HG03469 (cell line): ENCODE results near the gene EXOC3L4.
"Not testable (repeated sequence)": the region's sequence is repeated elsewhere in the genome, so short reads cannot be mapped to it uniquely, and the experiment has no call there.

Experiments
- ATAC-seq: cut with Tn5 transposase; IDR thresholded peaks from one replicate; pipeline ENCODE4 v1.9.1; 2021; ENCODE audit warnings: mild to moderate bottlenecking, moderate library complexity, moderate number of reproducible peaks; ENCODE audit not compliant: unreplicated experiment

The EXOC3L4 gene

DNA sequence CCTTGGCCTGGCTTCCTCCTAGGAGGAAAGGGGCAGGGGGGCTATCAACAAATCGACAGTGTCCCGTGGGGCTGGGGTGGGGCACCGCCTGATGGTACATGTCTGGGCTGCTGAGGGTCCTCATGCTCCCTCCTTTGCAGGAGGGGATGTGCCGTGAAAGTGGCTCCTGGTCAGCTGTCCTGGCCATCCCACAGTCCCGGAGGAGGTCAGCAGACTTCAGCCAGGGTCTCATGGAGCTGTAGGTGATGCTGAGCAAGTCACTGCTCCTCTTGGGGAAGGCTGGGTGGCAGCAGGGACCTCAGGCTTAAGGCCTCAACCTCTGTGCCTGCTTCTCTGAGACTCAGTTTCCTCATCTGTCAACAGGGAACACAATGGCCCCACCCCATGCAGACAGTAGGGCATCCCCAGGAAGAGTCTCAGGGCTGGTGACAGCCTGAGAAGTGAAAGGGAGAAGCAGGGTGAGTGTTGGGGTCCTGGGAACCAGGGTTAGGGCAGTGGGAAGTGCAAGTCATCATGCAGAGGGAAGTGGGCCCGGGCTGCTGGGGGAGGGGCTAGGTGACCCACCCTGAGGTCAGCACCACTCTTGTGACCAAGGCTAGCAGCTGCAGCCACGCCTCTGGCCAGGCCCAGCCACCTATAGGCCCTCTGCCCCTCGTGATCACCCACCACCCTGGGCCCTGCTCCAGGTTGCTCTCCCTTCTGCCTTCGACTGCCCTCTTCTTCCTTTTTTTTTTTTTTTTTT lies 24.3 kb downstream of the EXOC3L4 start:
- ATAC-seq, result no peak

DNA sequence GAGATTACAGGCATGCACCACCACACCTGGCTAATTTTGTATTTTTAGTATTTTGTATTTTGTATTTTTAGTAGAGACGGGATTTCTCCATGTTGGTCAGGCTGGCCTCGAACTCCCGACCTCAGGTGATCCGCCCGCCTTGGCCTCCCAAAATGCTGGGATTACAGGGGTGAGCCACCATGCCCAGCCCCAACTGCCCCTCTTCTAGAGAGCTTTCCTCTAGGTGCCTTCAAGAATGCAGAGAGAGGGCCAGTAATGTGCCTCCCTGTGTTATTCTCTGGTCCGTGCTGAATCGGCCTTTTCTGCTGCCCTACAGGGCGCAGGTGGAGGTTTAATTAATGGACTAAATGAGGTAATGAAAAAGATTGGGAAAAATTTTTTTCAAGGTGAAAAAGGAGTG lies 25.0 kb downstream of the EXOC3L4 start:
- ATAC-seq, result not testable (repeated sequence)

DNA sequence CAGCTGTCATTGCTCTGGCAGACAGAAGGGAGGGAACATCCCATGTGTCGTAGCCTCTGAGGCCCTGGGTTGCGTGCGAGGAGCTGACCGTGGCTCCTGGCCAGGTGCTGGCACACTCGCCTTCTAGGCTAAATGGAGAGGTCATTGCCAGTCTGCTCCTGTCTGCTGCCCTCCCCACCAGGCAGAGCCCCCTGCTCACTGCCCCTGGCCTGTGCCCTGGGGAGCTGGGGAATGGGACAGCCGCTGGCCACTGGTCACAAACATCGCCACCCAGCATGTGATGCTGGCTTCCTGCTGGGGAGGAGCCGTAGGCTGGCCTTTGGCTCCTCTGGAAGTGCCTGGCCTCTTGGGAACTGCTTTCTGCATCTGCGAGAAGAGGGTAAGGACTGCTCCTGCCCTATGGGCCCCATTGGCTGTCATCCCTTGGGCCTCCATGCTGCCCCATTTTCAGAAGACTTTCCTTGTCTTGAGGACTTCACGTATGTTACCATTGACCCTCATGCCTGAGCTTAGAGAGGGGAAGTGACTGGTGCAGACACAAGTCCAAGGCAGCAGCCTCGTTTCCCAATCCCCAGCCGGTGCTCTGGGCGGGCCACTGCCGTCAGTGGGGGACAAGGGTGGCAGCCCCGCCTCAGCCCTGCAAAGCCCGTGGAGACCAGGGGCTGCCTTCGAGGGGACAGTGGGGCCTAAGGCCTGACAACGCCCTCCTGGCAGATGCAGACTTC lies 26.8 kb downstream of the EXOC3L4 start:
- no peak for ATAC-seq

DNA sequence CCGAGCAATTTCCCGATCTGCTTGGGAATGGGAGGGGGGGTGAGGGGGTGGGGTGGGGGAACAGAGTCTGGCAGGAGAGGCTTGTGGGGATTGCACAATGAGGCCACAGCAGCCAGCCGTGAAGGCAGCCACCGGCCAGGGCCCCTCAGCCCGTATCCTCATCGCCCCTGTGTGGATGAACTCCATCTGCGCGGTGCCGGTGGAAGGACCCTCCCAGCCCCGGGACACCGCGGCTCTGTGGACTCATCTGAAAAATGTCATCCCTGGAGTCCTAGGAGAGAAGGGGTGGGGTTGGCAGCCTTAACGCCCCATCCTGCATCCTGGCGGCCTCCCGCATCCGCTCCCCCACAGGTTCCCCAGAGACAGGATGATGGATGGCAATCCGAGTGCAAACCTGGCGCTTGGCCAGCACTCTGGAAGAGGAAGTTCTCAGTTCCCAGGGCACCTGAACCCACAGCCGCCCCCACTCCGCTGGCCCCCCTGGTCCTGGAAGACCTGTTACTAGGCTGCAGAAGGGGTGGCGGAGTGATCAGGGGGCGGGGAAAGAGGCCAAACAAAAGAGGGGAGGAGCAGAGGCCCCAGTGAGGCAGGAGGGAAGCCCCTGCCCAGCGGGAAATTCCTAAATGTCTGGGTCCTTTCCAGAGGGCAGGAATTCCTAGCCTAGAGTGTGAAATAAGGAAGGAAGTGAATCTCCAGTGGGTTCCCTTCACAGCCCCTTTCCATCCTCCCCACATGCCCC lies 27.5 kb downstream of the EXOC3L4 start:
- no peak for ATAC-seq

DNA sequence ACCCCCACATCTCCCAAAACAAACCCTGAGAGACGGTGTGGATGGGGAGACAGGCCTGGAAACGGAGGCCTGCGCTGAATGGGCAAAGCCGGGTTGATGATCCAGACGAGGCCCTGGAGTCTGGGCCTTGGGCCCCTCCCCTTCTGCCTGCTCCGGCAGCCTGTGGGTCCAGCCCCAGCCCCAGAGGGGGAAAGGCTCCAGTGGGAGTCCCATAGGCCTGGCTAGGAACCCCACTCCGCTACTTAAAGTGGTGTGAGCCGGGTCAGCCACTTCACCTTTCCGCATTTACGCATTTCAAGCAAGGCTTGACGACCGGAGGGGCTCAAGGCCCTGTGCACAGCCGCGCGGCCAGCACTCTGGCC lies 28.0 kb downstream of the EXOC3L4 start:
- no peak for ATAC-seq

DNA sequence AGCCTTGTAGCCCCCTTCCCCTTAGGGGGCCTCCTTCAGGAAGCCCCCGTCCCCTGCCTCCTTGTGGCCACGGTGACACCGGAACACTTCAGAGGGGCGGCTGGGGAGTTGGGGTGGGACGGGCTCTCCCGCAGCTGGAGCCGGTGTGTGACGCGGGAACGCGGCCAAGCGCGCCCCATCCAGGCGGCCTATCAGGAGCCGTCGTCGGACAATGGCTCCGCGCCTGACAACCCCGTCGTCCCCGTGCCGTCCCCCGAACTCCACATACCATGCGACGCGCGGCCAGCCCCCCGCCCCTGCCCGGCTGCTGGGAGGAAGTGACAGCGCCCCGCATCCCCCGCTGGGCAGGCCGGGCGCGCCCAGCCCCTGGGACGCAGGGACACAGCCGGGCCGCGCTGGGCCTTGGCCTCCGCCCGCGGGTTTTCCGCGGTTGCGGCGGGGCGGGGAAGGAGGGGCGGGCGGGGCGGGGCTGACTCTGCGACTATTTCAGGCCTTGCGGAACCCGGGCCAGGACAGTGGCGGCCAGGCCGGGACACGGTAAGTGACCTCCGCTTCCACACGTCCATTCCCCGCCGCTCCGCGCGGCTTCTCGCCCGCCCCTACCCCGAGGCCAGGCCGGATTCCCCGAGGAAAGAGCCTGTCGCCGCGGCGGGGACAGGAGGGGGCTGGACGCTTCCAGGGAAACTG lies 28.6 kb downstream of the EXOC3L4 start, which contains the start of gene TNFAIP2:
TSS of gene TNFAIP2 (plus strand) at position 515 of the 687 bp plus-strand sequence. CDS start 2,997 bp downstream, outside the sequence.
- ATAC-seq, result no peak

DNA sequence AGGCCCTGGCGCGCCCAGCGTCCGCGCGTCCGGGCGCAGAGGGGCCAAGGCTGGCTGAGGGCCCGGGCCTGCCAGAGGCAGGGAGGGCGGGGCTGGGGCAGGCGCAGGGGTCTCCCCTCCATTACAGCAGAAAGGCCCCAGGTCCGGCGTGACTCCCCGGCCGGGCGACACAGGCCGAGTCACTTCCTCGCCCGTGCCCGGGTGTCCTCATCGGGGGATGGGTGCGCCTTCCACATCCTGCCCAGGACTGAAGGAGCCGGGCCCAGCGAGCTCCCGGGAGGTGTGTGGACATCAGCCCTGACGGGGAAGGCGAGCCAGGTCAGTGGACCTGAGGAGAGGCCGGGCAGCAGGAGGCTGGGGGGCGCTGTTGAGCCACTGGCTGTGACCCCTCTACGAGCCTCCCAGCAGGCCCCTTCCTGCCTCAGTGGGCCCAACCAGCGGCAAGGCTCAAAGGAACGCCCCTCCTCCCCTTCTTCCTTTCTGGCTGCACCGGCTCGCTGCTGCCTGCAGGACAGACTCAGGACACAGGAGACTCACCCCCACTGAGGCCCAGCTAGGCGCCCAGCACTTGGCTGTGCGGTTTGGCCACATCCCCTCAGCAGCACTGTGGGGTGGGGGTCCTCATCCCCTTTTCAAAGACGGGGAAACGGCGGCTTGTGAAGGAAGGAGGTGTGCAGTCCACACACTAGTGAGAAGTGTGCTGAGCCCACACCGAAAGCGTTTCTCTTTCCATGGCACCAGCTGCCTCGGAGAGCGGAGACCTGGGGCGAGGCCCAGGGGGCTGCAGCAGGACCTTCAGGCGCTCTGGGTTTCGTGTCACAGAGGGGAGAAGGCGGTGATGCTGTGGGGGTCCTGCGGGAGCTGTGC lies 29.3 kb downstream of the EXOC3L4 start:
- ATAC-seq, result no peak

DNA sequence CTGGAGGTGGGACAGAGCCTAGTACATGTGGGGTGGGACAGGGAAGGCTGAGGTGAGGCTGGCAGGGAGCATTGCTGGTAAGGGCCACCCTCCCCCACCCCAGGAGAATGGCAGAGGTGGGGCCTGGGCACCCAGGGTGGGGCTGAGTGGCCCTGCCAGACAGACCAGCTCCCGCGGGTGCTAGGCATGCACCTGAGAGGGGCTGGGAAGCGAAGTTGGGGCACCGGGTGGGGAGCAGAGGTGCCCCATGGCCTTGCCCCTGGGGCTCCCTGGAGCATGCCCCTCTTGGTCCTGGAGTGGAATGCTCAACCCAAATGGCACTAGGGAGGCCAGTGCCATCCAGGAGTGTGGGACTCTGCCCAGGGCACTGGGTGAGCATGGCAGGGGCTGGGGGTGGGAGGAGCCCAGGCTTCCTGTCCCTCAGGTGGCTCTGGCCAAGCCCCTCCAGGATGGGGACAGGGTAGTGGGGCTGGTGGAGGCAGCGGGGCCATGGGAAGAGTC lies 30.0 kb downstream of the EXOC3L4 start:
- ATAC-seq, result no peak

DNA sequence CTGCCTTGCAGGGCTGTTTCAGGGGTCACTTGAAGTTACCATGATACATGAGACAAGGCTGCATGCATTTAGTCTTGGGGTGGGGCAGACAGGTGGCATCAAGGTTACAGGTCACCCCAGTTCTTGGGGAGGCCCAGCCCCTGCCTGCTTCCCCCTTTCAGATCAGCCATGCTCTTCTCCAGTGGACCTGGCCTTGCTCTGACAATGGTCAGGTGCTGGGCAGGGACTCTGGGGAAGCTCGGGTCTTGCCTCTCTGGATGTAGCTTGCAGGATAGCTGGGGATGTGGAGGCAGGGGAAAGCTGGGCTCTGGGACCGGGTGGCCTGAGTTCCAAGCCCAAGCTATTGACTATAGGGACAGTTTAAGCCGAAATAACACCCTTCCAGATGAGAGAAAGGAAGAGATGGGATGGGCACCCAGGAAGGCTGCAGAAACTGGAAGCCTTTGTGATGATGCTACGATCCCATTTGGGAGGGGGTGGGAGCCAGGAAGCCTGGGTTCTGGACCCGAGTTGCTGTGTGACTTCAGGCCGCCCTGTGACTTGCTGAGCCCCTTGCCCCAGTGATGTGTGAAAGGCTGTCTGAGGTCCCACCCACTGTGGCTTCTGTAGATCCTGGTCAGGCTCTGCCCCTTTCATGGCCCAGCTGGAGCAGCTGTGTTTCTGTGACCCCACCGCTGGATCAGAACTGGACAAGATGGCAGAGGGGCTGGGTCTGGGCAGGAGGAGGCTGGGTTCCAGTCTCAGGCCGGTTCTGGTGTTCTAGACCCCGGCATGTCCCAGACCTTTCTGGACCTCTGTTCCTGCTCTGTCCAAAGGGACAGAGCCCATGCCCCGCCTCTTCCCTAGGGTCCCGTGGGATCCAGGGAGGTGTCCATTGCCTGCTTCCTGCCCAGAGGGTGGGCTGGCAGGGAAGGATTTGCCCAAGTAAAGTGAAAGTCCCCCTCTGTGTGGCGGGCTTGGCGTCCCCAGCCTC lies 30.9 kb downstream of the EXOC3L4 start:
- no peak for ATAC-seq

DNA sequence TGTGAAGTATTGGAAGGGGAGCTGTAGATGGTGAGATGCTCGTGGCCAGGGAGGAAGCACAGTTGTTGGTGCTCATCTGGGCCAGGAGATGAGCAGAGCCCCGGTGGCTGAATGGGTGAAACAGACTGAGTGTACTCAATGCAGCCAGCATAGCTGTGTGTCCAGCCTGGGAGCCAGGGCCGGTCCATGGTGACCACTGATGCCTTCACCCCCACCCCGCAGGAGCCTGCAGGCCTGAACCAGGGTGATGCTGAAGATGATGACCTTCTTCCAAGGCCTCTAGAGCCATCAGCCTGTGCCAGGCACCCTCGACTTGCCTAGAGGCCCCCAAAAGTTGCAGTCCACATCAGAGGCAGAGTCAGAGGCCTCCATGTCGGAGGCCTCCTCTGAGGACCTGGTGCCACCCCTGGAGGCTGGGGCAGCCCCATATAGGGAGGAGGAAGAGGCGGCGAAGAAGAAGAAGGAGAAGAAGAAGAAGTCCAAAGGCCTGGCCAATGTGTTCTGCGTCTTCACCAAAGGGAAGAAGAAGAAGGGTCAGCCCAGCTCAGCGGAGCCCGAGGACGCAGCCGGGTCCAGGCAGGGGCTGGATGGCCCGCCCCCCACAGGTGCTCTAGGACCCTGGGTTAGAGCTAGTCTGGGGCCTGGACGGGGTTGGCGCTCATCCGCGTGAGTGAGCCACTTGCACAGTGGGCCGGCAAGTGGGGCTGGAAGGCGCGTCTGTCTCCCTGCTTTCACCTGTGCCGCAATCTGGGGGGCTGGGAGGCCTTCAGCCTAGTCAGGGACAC lies 31.8 kb downstream of the EXOC3L4 start:
- ATAC-seq, result no peak

DNA sequence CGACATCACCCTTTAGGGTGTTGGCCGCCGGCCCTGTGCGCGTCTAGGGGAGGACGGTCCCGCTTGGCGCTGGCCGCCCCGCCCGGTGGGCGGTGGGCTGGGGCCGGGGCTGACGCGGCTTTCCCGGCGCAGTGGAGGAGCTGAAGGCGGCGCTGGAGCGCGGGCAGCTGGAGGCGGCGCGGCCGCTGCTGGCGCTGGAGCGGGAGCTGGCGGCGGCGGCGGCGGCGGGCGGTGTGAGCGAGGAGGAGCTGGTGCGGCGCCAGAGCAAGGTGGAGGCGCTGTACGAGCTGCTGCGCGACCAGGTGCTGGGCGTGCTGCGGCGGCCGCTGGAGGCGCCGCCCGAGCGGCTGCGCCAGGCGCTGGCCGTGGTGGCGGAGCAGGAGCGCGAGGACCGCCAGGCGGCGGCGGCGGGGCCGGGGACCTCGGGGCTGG lies 32.4 kb downstream of the EXOC3L4 start:
- no peak for ATAC-seq

DNA sequence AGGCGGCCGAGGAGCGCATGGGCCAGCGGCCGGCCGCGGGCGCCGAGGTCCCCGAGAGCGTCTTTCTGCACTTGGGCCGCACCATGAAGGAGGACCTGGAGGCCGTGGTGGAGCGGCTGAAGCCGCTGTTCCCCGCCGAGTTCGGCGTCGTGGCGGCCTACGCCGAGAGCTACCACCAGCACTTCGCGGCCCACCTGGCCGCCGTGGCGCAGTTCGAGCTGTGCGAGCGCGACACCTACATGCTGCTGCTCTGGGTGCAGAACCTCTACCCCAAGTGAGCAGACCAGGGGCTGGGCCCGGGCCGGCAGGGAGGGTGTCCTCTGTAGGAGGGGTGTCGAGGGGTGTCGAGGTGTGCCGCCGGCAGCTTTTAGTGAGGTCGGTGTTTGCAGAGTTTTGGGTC lies 32.8 kb downstream of the EXOC3L4 start:
- no peak for ATAC-seq

DNA sequence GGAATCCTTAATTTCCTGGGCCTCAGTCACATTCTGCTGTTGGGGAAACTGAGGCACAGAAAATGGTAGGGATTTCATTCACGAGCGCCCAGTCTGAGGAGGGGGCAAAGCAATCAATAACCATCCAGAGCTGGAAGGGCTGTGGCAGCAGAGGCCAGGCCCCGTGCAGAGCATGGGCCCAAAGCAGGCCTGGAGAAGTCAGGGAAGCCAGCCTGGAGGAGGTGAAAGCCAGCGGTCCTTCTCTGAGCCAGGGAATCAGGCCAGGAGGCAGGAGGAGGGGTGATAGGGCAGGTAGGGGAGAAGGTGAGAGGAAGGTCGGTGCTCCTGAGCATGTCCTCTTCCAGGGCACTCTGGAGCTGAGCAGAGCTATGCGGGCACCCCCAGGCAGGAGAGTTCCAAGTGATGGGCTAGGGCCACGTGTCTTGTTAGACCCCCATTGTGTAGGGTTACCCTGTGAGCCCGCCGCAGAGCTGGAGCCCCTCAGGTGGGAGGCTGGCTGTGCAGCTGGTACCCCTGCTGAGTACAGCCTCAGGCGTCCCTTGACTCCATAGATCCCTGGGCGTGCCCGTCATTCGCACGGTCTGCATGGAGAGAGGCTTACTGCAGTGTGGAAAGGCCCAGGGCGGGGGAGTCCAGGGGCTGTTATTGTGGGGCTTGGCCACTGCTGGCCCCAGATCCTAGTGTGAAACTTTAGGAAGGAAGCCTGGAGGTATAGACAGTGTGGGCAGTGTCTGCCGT lies 33.5 kb downstream of the EXOC3L4 start:
- ATAC-seq, result no peak

DNA sequence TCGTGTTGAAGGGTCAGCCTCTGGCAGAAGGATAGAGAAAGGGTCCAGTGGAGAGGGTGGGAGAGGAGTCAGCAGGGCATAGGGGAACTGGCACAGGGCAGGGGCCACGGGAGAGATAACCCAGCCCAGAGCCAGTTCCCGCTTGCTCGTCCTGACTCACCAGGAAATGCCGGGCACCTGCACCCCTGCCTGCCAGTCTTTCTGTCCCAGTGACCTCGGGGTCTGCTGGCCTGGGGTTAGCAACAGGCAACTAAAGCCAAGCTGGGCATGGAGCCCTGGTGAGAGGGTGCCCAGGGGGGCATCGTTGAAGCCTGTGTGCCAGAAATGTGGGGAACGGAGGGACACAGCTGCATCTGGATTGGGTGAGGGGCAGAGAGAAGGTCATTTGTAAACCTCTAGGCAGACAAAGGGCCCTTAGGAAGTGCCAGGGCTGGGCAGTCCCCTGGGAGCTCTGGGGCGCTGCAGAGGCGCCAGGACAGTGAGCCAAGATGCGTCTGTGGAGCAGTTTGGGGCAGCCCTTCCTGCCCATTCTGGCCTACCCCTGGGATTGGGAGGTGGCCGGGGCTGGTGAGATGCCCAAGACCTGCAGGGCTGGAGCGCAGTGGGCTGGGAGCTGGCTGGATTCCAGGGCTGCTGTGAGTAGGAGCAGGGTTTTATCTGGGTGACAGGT lies 34.2 kb downstream of the EXOC3L4 start:
- ATAC-seq, result no peak

DNA sequence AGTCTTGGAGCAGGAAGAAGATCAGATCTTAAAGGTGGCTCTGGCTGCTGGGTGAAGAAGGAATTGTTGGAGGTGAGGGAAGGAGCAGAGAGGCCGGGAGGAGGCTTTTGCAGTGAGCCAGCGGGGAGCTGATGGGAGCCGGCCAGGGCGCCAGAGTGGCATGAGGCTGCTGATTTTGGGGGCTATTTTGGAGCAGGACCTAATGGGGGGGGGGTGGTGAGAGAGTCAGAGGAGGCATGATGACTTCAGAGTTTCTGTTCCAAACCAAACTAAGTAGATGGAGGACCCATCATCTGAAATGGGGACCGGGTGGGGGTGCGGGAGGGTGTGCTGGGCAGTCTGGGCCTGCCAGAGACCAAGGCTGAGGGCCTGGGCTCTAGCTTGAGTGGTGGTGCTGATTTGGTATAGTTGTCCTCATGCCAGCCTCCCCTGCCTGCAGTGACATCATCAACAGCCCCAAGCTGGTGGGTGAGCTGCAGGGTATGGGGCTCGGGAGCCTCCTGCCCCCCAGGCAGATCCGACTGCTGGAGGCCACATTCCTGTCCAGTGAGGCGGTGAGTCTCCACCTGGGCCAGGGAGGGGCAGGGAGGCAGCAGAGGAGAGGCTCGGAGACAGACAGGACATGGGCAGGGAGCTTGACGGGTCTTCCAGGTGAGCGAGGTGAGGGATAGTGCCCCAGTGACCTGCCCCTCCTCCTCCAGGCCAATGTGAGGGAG lies 34.9 kb downstream of the EXOC3L4 start:
- ATAC-seq, result no peak
